Measurements from ENCODE around the gene MROH2B. TPM values are rescaled to one million over a fixed set of nuclear protein-coding genes. Genes with fewer than 3 reads are reported as not detected.

Gene MROH2B
- total and polyA plus RNA-seq, 4 experiments from 2014 or later, result not detected

DNA sequence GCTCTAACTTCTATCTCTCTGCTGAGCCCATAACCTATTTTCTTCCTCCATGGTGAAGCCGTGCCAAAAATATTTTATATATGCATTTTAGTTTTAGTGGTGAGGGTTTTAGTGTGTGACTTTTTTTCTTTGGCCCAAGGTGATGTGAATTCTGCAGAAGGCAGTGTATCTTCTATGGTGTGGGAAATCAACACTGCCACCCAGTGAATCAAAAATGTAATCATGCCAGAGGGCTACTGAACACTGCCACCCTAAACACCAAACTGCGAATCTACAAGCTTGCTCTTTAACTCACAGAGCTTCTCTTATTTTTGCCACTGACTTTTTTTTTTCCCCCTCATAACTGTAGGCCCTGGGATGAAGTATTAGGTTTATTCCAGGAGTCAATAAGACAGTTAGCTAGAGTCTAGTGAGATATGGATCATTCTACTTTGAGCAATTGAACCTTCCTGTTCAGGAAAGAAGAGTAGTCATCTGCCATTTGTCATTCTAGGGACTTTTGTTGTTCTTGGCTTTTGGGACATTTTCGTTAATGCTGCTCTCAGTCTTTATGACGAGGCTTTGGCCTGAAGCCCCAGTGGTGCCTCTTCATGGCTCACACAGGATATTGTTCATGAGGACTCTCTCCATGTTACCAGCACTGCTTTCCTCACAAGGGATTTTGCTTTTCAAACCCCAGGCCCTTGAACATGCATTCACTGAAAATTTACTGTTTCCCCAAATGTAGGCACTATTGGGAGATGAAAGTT, 108.8 kb downstream of the MROH2B start:
- no peak overlapping the region for H3K27ac ChIP-seq (ENCODE audit: low read depth, low read length)
- H3K4me3 ChIP-seq (ENCODE audit: low read length in 2 of 2), result no peak overlapping the region
- ChIA-PET POLR2A (ENCODE audit: partially characterized antibody) (interaction anchor here (0.6 kb wide), 1 partner anchor 207 kb away, joined by 4 read pairs; no protein-coding TSS in a partner anchor), CTCF (ENCODE audit: partially characterized antibody) (no interaction called here)
- DNase-seq, result no peak
- H3K36me3 ChIP-seq (ENCODE audit: insufficient read depth, low read length), result no peaks in the 10 kb centered on the region
- Mint-ChIP-seq H3K36me3 (no peaks in the 10 kb centered on the region), H3K9me3 (peaks cover 0 to 9% (median 1%) of the 10 kb centered on the region in 8 donors), H3K27ac (no peak overlapping the region), H3K27me3 (no peaks in the 10 kb centered on the region), H3K4me1 (no peaks in the 10 kb centered on the region), H3K4me3 (no peak overlapping the region)
- H3K27me3 ChIP-seq (ENCODE audit: insufficient read depth, low read length), result no peaks in the 10 kb centered on the region
- intact Hi-C loops (cut with micrococcal nuclease), result no loop called here
- no peaks in the 10 kb centered on the region for H3K4me1 ChIP-seq (ENCODE audit: insufficient read depth, low read length)
- no peaks in the 10 kb centered on the region for H3K9me3 ChIP-seq (ENCODE audit: control insufficient read depth in 1 of 2, low read length in 2 of 2)

DNA sequence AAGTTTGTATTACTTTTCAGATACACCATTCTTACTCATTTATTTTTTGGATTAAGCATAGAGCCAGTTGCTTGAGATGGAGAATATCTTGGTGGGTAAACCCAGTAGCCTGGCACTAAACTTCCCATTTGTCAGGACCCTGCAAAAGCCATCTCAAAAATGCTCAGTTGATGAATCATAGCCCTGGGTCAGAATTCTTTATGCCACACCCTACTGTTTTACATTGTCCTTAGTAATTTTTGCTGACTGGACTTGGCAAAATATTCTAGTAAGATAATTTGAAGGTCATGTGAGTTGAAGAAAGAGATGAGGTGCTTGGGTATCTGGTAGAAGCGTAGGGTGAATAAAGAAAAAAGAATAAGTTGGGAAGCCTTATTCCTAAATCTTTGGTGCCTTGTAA, 111.1 kb downstream of the MROH2B start:
- ChIA-PET CTCF (ENCODE audit: partially characterized antibody) (no interaction called here), POLR2A (ENCODE audit: partially characterized antibody) (no interaction called here)
- Histone ChIP-seq H3K27ac (ENCODE audit: low read depth, low read length) (no peak overlapping the region), H3K36me3 (ENCODE audit: insufficient read depth, low read length) (no peaks in the 10 kb centered on the region), H3K4me3 (ENCODE audit: low read length in 2 of 2) (no peak overlapping the region), H3K9me3 (ENCODE audit: control insufficient read depth in 1 of 2, low read length in 2 of 2) (no peaks in the 10 kb centered on the region), H3K4me1 (ENCODE audit: insufficient read depth, low read length) (no peaks in the 10 kb centered on the region), H3K27me3 (ENCODE audit: insufficient read depth, low read length) (no peaks in the 10 kb centered on the region)
- H3K27ac Mint-ChIP-seq, result no peak overlapping the region
- no peak overlapping the region for H3K4me3 Mint-ChIP-seq
- H3K27me3 Mint-ChIP-seq, result peaks cover 0 to 2% of the 10 kb centered on the region in 2 donors
- H3K36me3 Mint-ChIP-seq, result no peaks in the 10 kb centered on the region
- no peak for DNase-seq
- H3K9me3 Mint-ChIP-seq, result peaks cover 0 to 9% (median 2%) of the 10 kb centered on the region in 8 donors
- intact Hi-C loops (cut with micrococcal nuclease), result no loop called here
- H3K4me1 Mint-ChIP-seq, result no peaks in the 10 kb centered on the region

DNA sequence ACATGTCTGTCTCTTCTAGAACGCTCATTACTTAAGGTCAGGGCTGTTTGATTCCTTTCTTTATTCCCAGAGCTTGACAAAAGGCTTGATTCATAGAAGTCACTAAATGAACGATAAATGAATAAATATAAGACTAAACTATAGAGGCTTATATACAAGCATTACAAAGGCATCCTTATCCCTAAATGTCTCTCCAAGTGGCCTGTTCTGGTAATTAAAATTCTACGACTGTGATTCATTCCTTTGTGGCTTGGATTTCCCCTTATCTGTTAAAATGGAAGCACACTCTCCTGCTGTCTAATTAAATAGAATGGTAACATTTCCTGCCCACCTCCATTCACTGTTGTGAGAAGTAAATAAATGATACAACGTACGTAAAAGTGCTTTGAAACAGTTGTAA, 112.3 kb downstream of the MROH2B start:
- H3K36me3 Mint-ChIP-seq, result no peaks in the 10 kb centered on the region
- H3K36me3 ChIP-seq (ENCODE audit: insufficient read depth, low read length), result no peaks in the 10 kb centered on the region
- CTCF ChIA-PET (ENCODE audit: partially characterized antibody), result no interaction called here

DNA sequence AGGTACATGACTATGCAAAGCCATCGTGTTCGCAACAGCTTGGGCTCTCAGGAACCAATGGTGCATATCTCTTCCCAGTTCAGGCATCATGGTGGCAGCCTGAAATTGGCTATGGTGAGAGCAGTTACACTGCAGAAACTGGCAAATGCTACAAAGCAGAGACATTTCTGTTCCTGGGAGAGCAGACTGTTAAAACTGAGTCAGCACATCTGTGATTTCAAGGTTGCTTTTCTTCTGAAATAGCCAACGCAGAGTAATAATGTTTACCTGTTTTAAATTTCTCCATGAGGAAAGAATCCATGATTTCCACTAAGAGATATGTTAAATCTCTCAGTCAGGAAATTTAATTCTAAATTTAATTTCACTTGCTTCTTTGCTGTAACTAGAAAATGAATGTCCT, 114.1 kb downstream of the MROH2B start:
- Mint-ChIP-seq H3K4me1 (no peaks in the 10 kb centered on the region), H3K36me3 (no peaks in the 10 kb centered on the region), H3K4me3 (no peak overlapping the region), H3K9me3 (peaks cover 0 to 13% (median 3%) of the 10 kb centered on the region in 8 donors), H3K27me3 (peaks cover 0 to 6% of the 10 kb centered on the region in 2 donors), H3K27ac (no peak overlapping the region)
- Histone ChIP-seq H3K36me3 (ENCODE audit: insufficient read depth, low read length) (no peaks in the 10 kb centered on the region), H3K9me3 (ENCODE audit: control insufficient read depth in 1 of 2, low read length in 2 of 2) (no peaks in the 10 kb centered on the region), H3K27me3 (ENCODE audit: insufficient read depth, low read length) (no peaks in the 10 kb centered on the region), H3K27ac (ENCODE audit: low read depth, low read length) (no peak overlapping the region), H3K4me3 (ENCODE audit: low read length in 2 of 2) (no peak overlapping the region), H3K4me1 (ENCODE audit: insufficient read depth, low read length) (no peaks in the 10 kb centered on the region)
- intact Hi-C loops (cut with micrococcal nuclease), result no loop called here
- no peak for DNase-seq
- ChIA-PET POLR2A (ENCODE audit: partially characterized antibody) (no interaction called here), CTCF (ENCODE audit: partially characterized antibody) (no interaction called here)

More for the DNA sequence above, 112.3 kb downstream of the MROH2B start:
- Mint-ChIP-seq H3K27me3 (peaks cover 0 to 2% of the 10 kb centered on the region in 2 donors), H3K4me3 (no peak overlapping the region), H3K27ac (no peak overlapping the region), H3K9me3 (peaks cover 0 to 9% (median 2%) of the 10 kb centered on the region in 8 donors), H3K4me1 (no peaks in the 10 kb centered on the region)
- Histone ChIP-seq H3K27ac (ENCODE audit: low read depth, low read length) (no peak overlapping the region), H3K4me1 (ENCODE audit: insufficient read depth, low read length) (no peaks in the 10 kb centered on the region), H3K4me3 (ENCODE audit: low read length in 2 of 2) (no peak overlapping the region), H3K27me3 (ENCODE audit: insufficient read depth, low read length) (no peaks in the 10 kb centered on the region), H3K9me3 (ENCODE audit: control insufficient read depth in 1 of 2, low read length in 2 of 2) (no peaks in the 10 kb centered on the region)
- no peak for DNase-seq
- intact Hi-C loops (cut with micrococcal nuclease), result no loop called here
- POLR2A ChIA-PET (ENCODE audit: partially characterized antibody), result no interaction called here

DNA sequence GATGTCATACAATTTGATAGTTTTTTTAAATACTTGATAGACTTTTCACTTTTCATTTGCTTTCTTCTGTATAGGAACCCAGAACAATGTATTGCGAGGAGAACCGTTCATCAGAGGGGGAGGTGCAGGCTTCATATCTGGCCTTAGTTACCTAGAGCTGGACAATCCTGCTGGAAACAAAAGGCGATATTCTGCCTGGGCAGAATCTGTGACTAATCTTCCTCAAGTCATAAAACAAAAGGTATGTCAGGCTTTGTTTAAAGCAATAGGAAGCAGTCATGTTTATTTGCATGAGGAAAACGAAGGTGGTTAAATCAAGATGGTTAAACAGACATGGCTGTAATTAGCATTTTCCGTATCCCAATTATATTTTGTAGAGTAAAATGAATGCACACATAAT, 115.8 kb downstream of the MROH2B start:
- Histone ChIP-seq H3K4me1 (ENCODE audit: insufficient read depth, low read length) (no peaks in the 10 kb centered on the region), H3K9me3 (ENCODE audit: control insufficient read depth in 1 of 2, low read length in 2 of 2) (no peaks in the 10 kb centered on the region), H3K4me3 (ENCODE audit: low read length in 2 of 2) (no peak overlapping the region), H3K27me3 (ENCODE audit: insufficient read depth, low read length) (no peaks in the 10 kb centered on the region), H3K36me3 (ENCODE audit: insufficient read depth, low read length) (no peaks in the 10 kb centered on the region), H3K27ac (ENCODE audit: low read depth, low read length) (no peak overlapping the region)
- CTCF ChIA-PET (ENCODE audit: partially characterized antibody), result no interaction called here
- Mint-ChIP-seq H3K4me3 (no peak overlapping the region), H3K4me1 (no peaks in the 10 kb centered on the region), H3K27me3 (peaks cover 0 to 6% of the 10 kb centered on the region in 2 donors), H3K9me3 (peaks cover 0 to 13% (median 3%) of the 10 kb centered on the region in 8 donors), H3K36me3 (no peaks in the 10 kb centered on the region), H3K27ac (no peak overlapping the region)
- intact Hi-C loops (cut with micrococcal nuclease), result no loop called here
- POLR2A ChIA-PET (ENCODE audit: partially characterized antibody), result no interaction called here
- DNase-seq, result no peak

Other genes with a start within 250 kb of the MROH2B start
- 1,000 to 10,000 TPM; 2,354 to 2,406 TPM for gene RPL37, start 236.1 kb downstream of the MROH2B start, total RNA-seq
- gene RPL37, start 236.1 kb downstream of the MROH2B start, polyA plus RNA-seq, result 1,000 to 10,000 TPM; 1,217 to 2,448 TPM
- 1 to 10 TPM; 4.4 to 4.6 TPM for gene CARD6, start 230.0 kb downstream of the MROH2B start, total RNA-seq
- 1 to 10 TPM; 2.4 to 5.0 TPM for gene CARD6, start 230.0 kb downstream of the MROH2B start, polyA plus RNA-seq
- gene C7, start 161.8 kb downstream of the MROH2B start, total RNA-seq, result not detected
- gene C7, start 161.8 kb downstream of the MROH2B start, polyA plus RNA-seq, result not detected
- not detected for gene C6, start 142.2 kb upstream of the MROH2B start, total RNA-seq
- gene C6, start 142.2 kb upstream of the MROH2B start, polyA plus RNA-seq, result not detected